ENCODE results near the gene PTPRN2.

DNA sequence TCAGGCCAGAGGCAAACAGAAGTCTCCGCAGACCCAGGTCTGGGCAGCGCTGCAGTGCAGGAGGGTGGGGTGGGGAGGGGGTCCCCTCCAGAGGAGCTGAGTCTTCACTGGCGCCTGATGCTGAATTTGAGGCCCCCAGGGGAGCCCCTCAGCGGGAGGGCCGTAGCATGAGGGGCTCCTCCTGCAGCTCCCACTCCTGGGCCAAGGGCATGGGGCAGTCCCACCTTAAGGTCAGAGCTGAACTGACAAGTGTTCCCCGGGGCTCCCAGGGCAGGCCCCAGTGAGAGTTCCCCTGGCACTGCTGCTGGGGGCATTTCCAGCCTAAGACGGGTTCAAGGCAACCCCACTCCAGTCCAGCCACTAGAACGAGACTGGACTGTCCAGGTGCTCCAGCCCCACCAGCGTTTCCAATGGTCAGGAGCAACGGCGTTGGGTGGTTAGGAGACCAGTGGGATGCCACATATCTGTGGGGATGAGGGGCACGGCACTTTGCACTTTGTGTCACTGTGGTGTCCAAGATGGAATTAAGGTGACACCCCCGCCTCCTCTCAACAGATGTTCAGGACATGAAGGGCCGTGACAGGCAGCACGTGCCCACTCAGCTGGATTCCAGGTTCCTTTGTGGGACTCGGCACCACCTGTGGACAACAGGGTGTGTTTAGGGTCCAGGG lies 139.1 kb downstream of the PTPRN2 start:
- TF ChIP-seq CTCF (IDR thresholded peaks at IDR 0.05): no peak
- no peak for TF ChIP-seq EP300 (IDR thresholded peaks at IDR 0.05)
